GM23338 (cell line): ENCODE data around the gene ABHD17B. TPM values are rescaled to one million over a fixed set of nuclear protein-coding genes. Genes with fewer than 3 reads are reported as not detected.

ENCODE experiments used
- ATAC-seq: fragments of 200-7000 bp; cut with Tn5 transposase; 3 replicates; pipeline ENCODE4 v1.9.1; 2020
- DNase-seq: peaks from one replicate; pipeline ENCODE4 v3.0.0-alpha.2; 2015; ENCODE audit warnings: low spot score
- H2AFZ ChIP-seq: fragments of 200-600 bp; sonication (generic); 2 replicates; pipeline ENCODE4 v1.8.0; 2016; ENCODE audit warnings: antibody characterized with exemption, mild to moderate bottlenecking, moderate library complexity
- H3F3A ChIP-seq: fragments of 200-600 bp; sonication (generic); replicated peaks from 2 replicates; pipeline ENCODE4 v1.8.0; 2017; ENCODE audit warnings: antibody characterized with exemption, mixed run types, low read depth
- H3K27ac ChIP-seq: fragments of 200-600 bp; sonication (generic); 2 replicates; pipeline ENCODE4 v1.6.1; 2016; ENCODE audit warnings: low read depth
- H3K27me3 ChIP-seq: fragments of 200-600 bp; sonication (generic); 2 replicates; pipeline ENCODE4 v1.8.0; 2016; ENCODE audit warnings: mild to moderate bottlenecking, mixed run types, moderate library complexity; ENCODE audit not compliant: insufficient read depth
- H3K36me3 ChIP-seq: fragments of 200-600 bp; sonication (generic); 2 replicates; pipeline ENCODE4 v1.8.0; 2016; ENCODE audit warnings: mild to moderate bottlenecking; ENCODE audit not compliant: insufficient read depth
- H3K4me1 ChIP-seq: fragments of 200-600 bp; sonication (generic); 2 replicates; pipeline ENCODE4 v1.8.0; 2016; ENCODE audit warnings: mild to moderate bottlenecking, moderate library complexity; ENCODE audit not compliant: insufficient read depth
- H3K4me2 ChIP-seq: fragments of 200-600 bp; sonication (generic); 2 replicates; pipeline ENCODE4 v1.7.1; 2017; ENCODE audit warnings: mixed run types
- H3K4me3 ChIP-seq: fragments of 200-600 bp; sonication (generic); 2 replicates; pipeline ENCODE4 v1.6.1; 2016; ENCODE audit warnings: mixed run types
- H3K79me2 ChIP-seq: fragments of 200-600 bp; sonication (generic); replicated peaks from 2 replicates; pipeline ENCODE4 v1.8.0; 2017; ENCODE audit warnings: mild to moderate bottlenecking; ENCODE audit not compliant: insufficient read depth
- H3K9me2 ChIP-seq: fragments of 200-600 bp; sonication (generic); 2 replicates; pipeline ENCODE4 v1.8.0; 2017; ENCODE audit not compliant: insufficient read depth
- H4K20me1 ChIP-seq: fragments of 200-600 bp; sonication (generic); replicated peaks from 2 replicates; pipeline ENCODE4 v1.8.0; 2017; ENCODE audit warnings: mild to moderate bottlenecking; ENCODE audit not compliant: insufficient read depth
- H3K27ac Mint-ChIP-seq: 2 replicates; pipeline ENCODE4 v1.8.0; 2020; ENCODE audit warnings: inconsistent platforms, mild to moderate bottlenecking, moderate library complexity, mixed read lengths
- H3K27me3 Mint-ChIP-seq: 3 replicates; pipeline ENCODE4 v1.8.0; 2022; ENCODE audit warnings: low read depth, mild to moderate bottlenecking, moderate library complexity, mixed read lengths, inconsistent platforms; ENCODE audit not compliant: insufficient read depth, poor library complexity
- H3K36me3 Mint-ChIP-seq: 3 replicates; pipeline ENCODE4 v1.8.0; 2021; ENCODE audit warnings: low read depth, mild to moderate bottlenecking, inconsistent platforms, moderate library complexity, mixed read lengths
- H3K4me1 Mint-ChIP-seq: 3 replicates; pipeline ENCODE4 v1.8.0; 2020; ENCODE audit warnings: mild to moderate bottlenecking, inconsistent platforms, mixed read lengths
- H3K4me3 Mint-ChIP-seq: 3 replicates; pipeline ENCODE4 v1.8.0; 2021; ENCODE audit warnings: moderate library complexity, mild to moderate bottlenecking, inconsistent platforms, mixed read lengths
- H3K9me3 Mint-ChIP-seq: 3 replicates; pipeline ENCODE4 v1.8.0; 2020; ENCODE audit warnings: moderate library complexity, mild to moderate bottlenecking, inconsistent platforms, mixed read lengths
- CREB1 ChIP-seq: fragments of 250-450 bp; sonication (Bioruptor Pico); IDR thresholded peaks from 2 replicates; pipeline ENCODE4 v1.5.0; 2020; ENCODE audit warnings: low read depth, mild to moderate bottlenecking, moderate library complexity
- EZH2 ChIP-seq: fragments of 200-600 bp; sonication (generic); IDR thresholded peaks from one replicate; pipeline ENCODE4 v1.8.0; 2017; ENCODE audit warnings: antibody characterized with exemption, mild to moderate bottlenecking, low read depth; ENCODE audit not compliant: unreplicated experiment
- EZH2phosphoT487 ChIP-seq: fragments of 200-600 bp; sonication (generic); IDR thresholded peaks from one replicate; pipeline ENCODE4 v1.8.1; 2018; ENCODE audit warnings: antibody characterized with exemption; ENCODE audit not compliant: unreplicated experiment
- JUNB ChIP-seq: IDR thresholded peaks from one replicate; pipeline ENCODE4 v1.6.1; 2016; ENCODE audit warnings: antibody characterized with exemption; ENCODE audit not compliant: unreplicated experiment
- NANOG ChIP-seq: IDR thresholded peaks from 2 replicates; pipeline ENCODE4 v1.6.1; 2016; ENCODE audit warnings: antibody characterized with exemption, borderline replicate concordance
- POLR2AphosphoS5 ChIP-seq: IDR thresholded peaks from 2 replicates; pipeline ENCODE4 v1.6.1; 2016; ENCODE audit warnings: antibody characterized with exemption, low read depth
- STAT1 ChIP-seq: IDR thresholded peaks from one replicate; pipeline ENCODE4 v1.6.1; 2016; ENCODE audit warnings: antibody characterized with exemption; ENCODE audit not compliant: unreplicated experiment
- ZNF114 ChIP-seq: fragments of 250-450 bp; sonication (Bioruptor Pico); IDR thresholded peaks from 2 replicates; pipeline ENCODE4 v1.5.0; 2020; ENCODE audit warnings: mild to moderate bottlenecking, moderate library complexity
- ZNF331 ChIP-seq: fragments of 250-450 bp; sonication (Bioruptor Pico); IDR thresholded peaks from 2 replicates; pipeline ENCODE4 v1.5.0; 2020; ENCODE audit warnings: low read depth, mild to moderate bottlenecking, moderate library complexity
- polyA plus RNA-seq: library from polyadenylated mRNA; unstranded; fragments of >200 nt; fragmentation: Nextera tagmentation; extraction: Ambion mirVana; gene quantifications from 2 replicates; pipeline ENCODE4 v1.2.1, GENCODE V29; 2016
- total RNA-seq: library from RNA; depleted of rRNA; stranded (reverse); fragments of >200 nt; shearing (Covaris generic); gene quantifications from 2 replicates; pipeline ENCODE4 v1.2.3, GENCODE V29; 2014
- TF ChIP-seq, protein P1 (sequence below): fragments of 250-450 bp; sonication (Bioruptor Pico); IDR thresholded peaks from 2 replicates; pipeline ENCODE4 v1.5.0; 2020; ENCODE audit warnings: mild to moderate bottlenecking, moderate library complexity
- TF ChIP-seq, protein P2 (sequence below), 2 experiments: fragments of 200-600 bp in 1 of 2; sonication (generic) in 1 of 2; conservative IDR thresholded peaks; 2 replicates each; pipeline versions ENCODE4 v1.5.1 to v1.6.1; 2016 to 2017; ENCODE audit warnings: antibody characterized with exemption in 2 of 2, low read depth in 2 of 2, mild to moderate bottlenecking in 2 of 2, moderate library complexity in 1 of 2
- TF ChIP-seq, protein P3 (sequence below): IDR thresholded peaks from one replicate; pipeline ENCODE4 v1.6.1; 2018; ENCODE audit warnings: antibody characterized with exemption; ENCODE audit not compliant: unreplicated experiment
- TF ChIP-seq, protein P4 (sequence below): IDR thresholded peaks from 2 replicates; pipeline ENCODE4 v1.6.1; 2016; ENCODE audit warnings: antibody characterized with exemption

The ABHD17B gene
- total and polyA plus RNA-seq, 2 experiments from 2014 or later, result 32.2 to 112 TPM

DNA sequence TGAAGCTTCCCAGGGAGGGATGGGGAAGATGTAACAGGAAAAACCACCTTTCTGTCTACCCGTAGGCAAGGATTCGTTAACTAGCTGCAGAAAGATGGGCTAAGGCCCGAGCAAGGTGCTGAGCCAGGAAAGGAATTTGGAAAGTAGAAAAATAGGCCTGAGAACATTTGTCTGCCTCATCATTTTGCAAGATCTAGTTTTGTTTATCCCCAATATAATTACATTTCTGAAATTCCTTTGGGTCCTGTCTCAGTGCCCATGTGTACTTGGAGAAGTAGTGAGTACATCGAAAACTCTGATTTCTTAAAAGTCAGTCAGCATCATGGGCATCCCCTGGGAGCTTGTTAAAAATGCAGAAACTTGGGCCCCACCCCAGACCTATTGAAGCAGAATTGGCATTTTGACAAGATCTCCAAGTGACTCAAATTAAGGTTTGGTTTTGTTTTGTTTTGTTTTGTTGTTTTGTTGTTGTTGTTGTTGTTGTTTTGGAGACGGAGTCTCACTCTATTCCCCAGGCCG, 90.5 kb downstream of the ABHD17B start:
- Mint-ChIP-seq H3K27ac (no peak overlapping the region), H3K27me3 (no peaks in the 10 kb centered on the region), H3K9me3 (peaks cover 5% of the 10 kb centered on the region; the same call in 1 of the 3 replicates), H3K36me3 (no peaks in the 10 kb centered on the region), H3K4me3 (no peak overlapping the region), H3K4me1 (peaks cover 29% of the 10 kb centered on the region)
- Histone ChIP-seq H3K27ac (no peak overlapping the region; the same call in 1 of the 2 replicates), H2AFZ (no peak overlapping the region), H3F3A (no peaks in the 10 kb centered on the region), H3K27me3 (no peaks in the 10 kb centered on the region), H3K9me2 (no peaks in the 10 kb centered on the region), H4K20me1 (no peaks in the 10 kb centered on the region), H3K4me1 (peaks cover 23% of the 10 kb centered on the region), H3K4me3 (no peak overlapping the region), H3K36me3 (no peaks in the 10 kb centered on the region), H3K79me2 (no peaks in the 10 kb centered on the region), H3K4me2 (no peak overlapping the region)
- ATAC-seq (no peak), DNase-seq (no peak)
- TF ChIP-seq, protein P1, sequence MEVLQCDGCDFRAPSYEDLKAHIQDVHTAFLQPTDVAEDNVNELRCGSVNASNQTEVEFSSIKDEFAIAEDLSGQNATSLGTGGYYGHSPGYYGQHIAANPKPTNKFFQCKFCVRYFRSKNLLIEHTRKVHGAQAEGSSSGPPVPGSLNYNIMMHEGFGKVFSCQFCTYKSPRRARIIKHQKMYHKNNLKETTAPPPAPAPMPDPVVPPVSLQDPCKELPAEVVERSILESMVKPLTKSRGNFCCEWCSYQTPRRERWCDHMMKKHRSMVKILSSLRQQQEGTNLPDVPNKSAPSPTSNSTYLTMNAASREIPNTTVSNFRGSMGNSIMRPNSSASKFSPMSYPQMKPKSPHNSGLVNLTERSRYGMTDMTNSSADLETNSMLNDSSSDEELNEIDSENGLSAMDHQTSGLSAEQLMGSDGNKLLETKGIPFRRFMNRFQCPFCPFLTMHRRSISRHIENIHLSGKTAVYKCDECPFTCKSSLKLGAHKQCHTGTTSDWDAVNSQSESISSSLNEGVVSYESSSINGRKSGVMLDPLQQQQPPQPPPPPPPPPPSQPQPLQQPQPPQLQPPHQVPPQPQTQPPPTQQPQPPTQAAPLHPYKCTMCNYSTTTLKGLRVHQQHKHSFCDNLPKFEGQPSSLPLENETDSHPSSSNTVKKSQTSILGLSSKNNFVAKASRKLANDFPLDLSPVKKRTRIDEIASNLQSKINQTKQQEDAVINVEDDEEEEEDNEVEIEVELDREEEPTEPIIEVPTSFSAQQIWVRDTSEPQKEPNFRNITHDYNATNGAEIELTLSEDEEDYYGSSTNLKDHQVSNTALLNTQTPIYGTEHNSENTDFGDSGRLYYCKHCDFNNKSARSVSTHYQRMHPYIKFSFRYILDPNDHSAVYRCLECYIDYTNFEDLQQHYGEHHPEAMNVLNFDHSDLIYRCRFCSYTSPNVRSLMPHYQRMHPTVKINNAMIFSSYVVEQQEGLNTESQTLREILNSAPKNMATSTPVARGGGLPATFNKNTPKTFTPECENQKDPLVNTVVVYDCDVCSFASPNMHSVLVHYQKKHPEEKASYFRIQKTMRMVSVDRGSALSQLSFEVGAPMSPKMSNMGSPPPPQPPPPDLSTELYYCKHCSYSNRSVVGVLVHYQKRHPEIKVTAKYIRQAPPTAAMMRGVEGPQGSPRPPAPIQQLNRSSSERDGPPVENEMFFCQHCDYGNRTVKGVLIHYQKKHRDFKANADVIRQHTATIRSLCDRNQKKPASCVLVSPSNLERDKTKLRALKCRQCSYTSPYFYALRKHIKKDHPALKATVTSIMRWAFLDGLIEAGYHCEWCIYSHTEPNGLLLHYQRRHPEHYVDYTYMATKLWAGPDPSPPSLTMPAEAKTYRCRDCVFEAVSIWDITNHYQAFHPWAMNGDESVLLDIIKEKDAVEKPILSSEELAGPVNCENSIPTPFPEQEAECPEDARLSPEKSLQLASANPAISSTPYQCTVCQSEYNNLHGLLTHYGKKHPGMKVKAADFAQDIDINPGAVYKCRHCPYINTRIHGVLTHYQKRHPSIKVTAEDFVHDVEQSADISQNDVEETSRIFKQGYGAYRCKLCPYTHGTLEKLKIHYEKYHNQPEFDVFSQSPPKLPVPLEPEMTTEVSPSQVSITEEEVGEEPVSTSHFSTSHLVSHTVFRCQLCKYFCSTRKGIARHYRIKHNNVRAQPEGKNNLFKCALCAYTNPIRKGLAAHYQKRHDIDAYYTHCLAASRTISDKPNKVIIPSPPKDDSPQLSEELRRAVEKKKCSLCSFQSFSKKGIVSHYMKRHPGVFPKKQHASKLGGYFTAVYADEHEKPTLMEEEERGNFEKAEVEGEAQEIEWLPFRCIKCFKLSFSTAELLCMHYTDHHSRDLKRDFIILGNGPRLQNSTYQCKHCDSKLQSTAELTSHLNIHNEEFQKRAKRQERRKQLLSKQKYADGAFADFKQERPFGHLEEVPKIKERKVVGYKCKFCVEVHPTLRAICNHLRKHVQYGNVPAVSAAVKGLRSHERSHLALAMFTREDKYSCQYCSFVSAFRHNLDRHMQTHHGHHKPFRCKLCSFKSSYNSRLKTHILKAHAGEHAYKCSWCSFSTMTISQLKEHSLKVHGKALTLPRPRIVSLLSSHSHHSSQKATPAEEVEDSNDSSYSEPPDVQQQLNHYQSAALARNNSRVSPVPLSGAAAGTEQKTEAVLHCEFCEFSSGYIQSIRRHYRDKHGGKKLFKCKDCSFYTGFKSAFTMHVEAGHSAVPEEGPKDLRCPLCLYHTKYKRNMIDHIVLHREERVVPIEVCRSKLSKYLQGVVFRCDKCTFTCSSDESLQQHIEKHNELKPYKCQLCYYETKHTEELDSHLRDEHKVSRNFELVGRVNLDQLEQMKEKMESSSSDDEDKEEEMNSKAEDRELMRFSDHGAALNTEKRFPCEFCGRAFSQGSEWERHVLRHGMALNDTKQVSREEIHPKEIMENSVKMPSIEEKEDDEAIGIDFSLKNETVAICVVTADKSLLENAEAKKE (CRISPR knock-in tag), result no peak
- TF ChIP-seq NANOG (no peak), JUNB (no peak), STAT1 (no peak), EZH2phosphoT487 (no peak), EZH2 (no peak), ZNF114 (CRISPR knock-in tag) (no peak), ZNF331 (CRISPR knock-in tag) (no peak), POLR2AphosphoS5 (no peak), CREB1 (CRISPR knock-in tag) (no peak)
- TF ChIP-seq, protein P2, sequence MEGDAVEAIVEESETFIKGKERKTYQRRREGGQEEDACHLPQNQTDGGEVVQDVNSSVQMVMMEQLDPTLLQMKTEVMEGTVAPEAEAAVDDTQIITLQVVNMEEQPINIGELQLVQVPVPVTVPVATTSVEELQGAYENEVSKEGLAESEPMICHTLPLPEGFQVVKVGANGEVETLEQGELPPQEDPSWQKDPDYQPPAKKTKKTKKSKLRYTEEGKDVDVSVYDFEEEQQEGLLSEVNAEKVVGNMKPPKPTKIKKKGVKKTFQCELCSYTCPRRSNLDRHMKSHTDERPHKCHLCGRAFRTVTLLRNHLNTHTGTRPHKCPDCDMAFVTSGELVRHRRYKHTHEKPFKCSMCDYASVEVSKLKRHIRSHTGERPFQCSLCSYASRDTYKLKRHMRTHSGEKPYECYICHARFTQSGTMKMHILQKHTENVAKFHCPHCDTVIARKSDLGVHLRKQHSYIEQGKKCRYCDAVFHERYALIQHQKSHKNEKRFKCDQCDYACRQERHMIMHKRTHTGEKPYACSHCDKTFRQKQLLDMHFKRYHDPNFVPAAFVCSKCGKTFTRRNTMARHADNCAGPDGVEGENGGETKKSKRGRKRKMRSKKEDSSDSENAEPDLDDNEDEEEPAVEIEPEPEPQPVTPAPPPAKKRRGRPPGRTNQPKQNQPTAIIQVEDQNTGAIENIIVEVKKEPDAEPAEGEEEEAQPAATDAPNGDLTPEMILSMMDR (conservative IDR thresholded peaks at IDR 0.05; ENCODE audit: low read depth in 2 of 2), result no peak
- TF ChIP-seq, protein P3, sequence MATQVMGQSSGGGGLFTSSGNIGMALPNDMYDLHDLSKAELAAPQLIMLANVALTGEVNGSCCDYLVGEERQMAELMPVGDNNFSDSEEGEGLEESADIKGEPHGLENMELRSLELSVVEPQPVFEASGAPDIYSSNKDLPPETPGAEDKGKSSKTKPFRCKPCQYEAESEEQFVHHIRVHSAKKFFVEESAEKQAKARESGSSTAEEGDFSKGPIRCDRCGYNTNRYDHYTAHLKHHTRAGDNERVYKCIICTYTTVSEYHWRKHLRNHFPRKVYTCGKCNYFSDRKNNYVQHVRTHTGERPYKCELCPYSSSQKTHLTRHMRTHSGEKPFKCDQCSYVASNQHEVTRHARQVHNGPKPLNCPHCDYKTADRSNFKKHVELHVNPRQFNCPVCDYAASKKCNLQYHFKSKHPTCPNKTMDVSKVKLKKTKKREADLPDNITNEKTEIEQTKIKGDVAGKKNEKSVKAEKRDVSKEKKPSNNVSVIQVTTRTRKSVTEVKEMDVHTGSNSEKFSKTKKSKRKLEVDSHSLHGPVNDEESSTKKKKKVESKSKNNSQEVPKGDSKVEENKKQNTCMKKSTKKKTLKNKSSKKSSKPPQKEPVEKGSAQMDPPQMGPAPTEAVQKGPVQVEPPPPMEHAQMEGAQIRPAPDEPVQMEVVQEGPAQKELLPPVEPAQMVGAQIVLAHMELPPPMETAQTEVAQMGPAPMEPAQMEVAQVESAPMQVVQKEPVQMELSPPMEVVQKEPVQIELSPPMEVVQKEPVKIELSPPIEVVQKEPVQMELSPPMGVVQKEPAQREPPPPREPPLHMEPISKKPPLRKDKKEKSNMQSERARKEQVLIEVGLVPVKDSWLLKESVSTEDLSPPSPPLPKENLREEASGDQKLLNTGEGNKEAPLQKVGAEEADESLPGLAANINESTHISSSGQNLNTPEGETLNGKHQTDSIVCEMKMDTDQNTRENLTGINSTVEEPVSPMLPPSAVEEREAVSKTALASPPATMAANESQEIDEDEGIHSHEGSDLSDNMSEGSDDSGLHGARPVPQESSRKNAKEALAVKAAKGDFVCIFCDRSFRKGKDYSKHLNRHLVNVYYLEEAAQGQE, result no peak
- TF ChIP-seq, protein P4, sequence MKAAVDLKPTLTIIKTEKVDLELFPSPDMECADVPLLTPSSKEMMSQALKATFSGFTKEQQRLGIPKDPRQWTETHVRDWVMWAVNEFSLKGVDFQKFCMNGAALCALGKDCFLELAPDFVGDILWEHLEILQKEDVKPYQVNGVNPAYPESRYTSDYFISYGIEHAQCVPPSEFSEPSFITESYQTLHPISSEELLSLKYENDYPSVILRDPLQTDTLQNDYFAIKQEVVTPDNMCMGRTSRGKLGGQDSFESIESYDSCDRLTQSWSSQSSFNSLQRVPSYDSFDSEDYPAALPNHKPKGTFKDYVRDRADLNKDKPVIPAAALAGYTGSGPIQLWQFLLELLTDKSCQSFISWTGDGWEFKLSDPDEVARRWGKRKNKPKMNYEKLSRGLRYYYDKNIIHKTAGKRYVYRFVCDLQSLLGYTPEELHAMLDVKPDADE, result no peak
